Mucosa of stomach (tissue), 1 donor: ENCODE results near the gene ITFG1.
"Not testable (repeated sequence)": the region's sequence is repeated elsewhere in the genome, so short reads cannot be mapped to it uniquely, and the experiment has no call there.

Source experiments
- H3K27me3 ChIP-seq: one replicate; pipeline ENCODE4 v1.7.0; 2013; ENCODE audit warnings: mild to moderate bottlenecking, low read length; ENCODE audit not compliant: control insufficient read depth, insufficient read depth
- H3K36me3 ChIP-seq: one replicate; pipeline ENCODE4 v1.7.0; 2013; ENCODE audit warnings: low read length; ENCODE audit not compliant: control insufficient read depth, insufficient read depth
- H3K4me1 ChIP-seq: one replicate; pipeline ENCODE4 v1.7.0; 2013; ENCODE audit warnings: mild to moderate bottlenecking, low read length; ENCODE audit not compliant: control insufficient read depth, insufficient read depth
- H3K4me3 ChIP-seq: one replicate; pipeline ENCODE4 v1.7.0; 2013; ENCODE audit warnings: low read length
- H3K9ac ChIP-seq: one replicate; pipeline ENCODE4 v1.7.0; 2013; ENCODE audit warnings: mild to moderate bottlenecking, low read length, moderate library complexity
- H3K9me3 ChIP-seq: one replicate; pipeline ENCODE4 v1.7.0; 2013; ENCODE audit warnings: mild to moderate bottlenecking, low read length, moderate library complexity; ENCODE audit not compliant: control insufficient read depth
- donor health status: Pancreatic carcinoma.

The ITFG1 gene

GRCh38 chr16:47197536-47198179 lies 263.2 kb downstream of the ITFG1 start:
- Histone ChIP-seq H3K4me1 (no peaks in the 10 kb centered on the region), H3K36me3 (no peaks in the 10 kb centered on the region), H3K4me3 (no peak overlapping the region)

GRCh38 chr16:47196457-47196856 lies 264.4 kb downstream of the ITFG1 start:
- no peak overlapping the region for H3K9ac ChIP-seq
- H3K27me3 ChIP-seq = no peaks in the 10 kb centered on the region
- H3K4me3 ChIP-seq = no peak overlapping the region
- H3K9me3 ChIP-seq = no peaks in the 10 kb centered on the region
- H3K36me3 ChIP-seq = no peaks in the 10 kb centered on the region
- H3K4me1 ChIP-seq = no peaks in the 10 kb centered on the region

More at GRCh38 chr16:47197536-47198179, 263.2 kb downstream of the ITFG1 start:
- no peak overlapping the region for H3K9ac ChIP-seq
- no peaks in the 10 kb centered on the region for H3K27me3 ChIP-seq
- no peaks in the 10 kb centered on the region for H3K9me3 ChIP-seq

GRCh38 chr16:47182318-47182717 lies 278.5 kb downstream of the ITFG1 start:
- H3K36me3 ChIP-seq = no peaks in the 10 kb centered on the region
- H3K27me3 ChIP-seq = no peaks in the 10 kb centered on the region
- no peak overlapping the region for H3K9ac ChIP-seq
- no peak overlapping the region for H3K4me3 ChIP-seq
- H3K9me3 ChIP-seq = no peaks in the 10 kb centered on the region
- no peaks in the 10 kb centered on the region for H3K4me1 ChIP-seq

GRCh38 chr16:47181066-47181465 lies 279.8 kb downstream of the ITFG1 start:
- H3K4me3 ChIP-seq, H3K36me3 ChIP-seq, H3K27me3 ChIP-seq, H3K4me1 ChIP-seq, H3K9me3 ChIP-seq, H3K9ac ChIP-seq: not testable (repeated sequence)

- H3K36me3 ChIP-seq = no peaks in the 10 kb centered on the region
These were observed 280.8 kb downstream of the ITFG1 start for GRCh38 chr16:47180073-47180472.

GRCh38 chr16:47175152-47175551 lies 285.7 kb downstream of the ITFG1 start:
- no peaks in the 10 kb centered on the region for H3K36me3 ChIP-seq
- no peak overlapping the region for H3K9ac ChIP-seq
- H3K4me3 ChIP-seq = no peak overlapping the region
- H3K9me3 ChIP-seq = no peaks in the 10 kb centered on the region
- no peaks in the 10 kb centered on the region for H3K4me1 ChIP-seq
- H3K27me3 ChIP-seq = no peaks in the 10 kb centered on the region

More at GRCh38 chr16:47180073-47180472, 280.8 kb downstream of the ITFG1 start:
- H3K4me3 ChIP-seq = no peak overlapping the region
- H3K9me3 ChIP-seq = no peaks in the 10 kb centered on the region
- H3K27me3 ChIP-seq = no peaks in the 10 kb centered on the region
- no peak overlapping the region for H3K9ac ChIP-seq
- no peaks in the 10 kb centered on the region for H3K4me1 ChIP-seq

- Histone ChIP-seq H3K27me3 (no peaks in the 10 kb centered on the region), H3K9ac (no peak overlapping the region), H3K9me3 (no peaks in the 10 kb centered on the region), H3K4me3 (no peak overlapping the region), H3K4me1 (no peaks in the 10 kb centered on the region), H3K36me3 (no peaks in the 10 kb centered on the region)
These were observed 298.0 kb downstream of the ITFG1 start for GRCh38 chr16:47162670-47163420.

GRCh38 chr16:47161464-47161863 lies 299.4 kb downstream of the ITFG1 start:
- Histone ChIP-seq H3K4me3 (no peak overlapping the region), H3K9ac (no peak overlapping the region), H3K4me1 (no peaks in the 10 kb centered on the region), H3K9me3 (no peaks in the 10 kb centered on the region), H3K36me3 (no peaks in the 10 kb centered on the region), H3K27me3 (no peaks in the 10 kb centered on the region)

GRCh38 chr16:47160422-47160821 lies 300.4 kb downstream of the ITFG1 start:
- Histone ChIP-seq H3K4me1 (no peaks in the 10 kb centered on the region), H3K9me3 (no peaks in the 10 kb centered on the region), H3K4me3 (no peak overlapping the region), H3K27me3 (no peaks in the 10 kb centered on the region), H3K36me3 (no peaks in the 10 kb centered on the region), H3K9ac (no peak overlapping the region)

- H3K27me3 ChIP-seq = no peaks in the 10 kb centered on the region
- no peak overlapping the region for H3K4me3 ChIP-seq
- no peak overlapping the region for H3K9ac ChIP-seq
- no peaks in the 10 kb centered on the region for H3K4me1 ChIP-seq
- H3K9me3 ChIP-seq = no peaks in the 10 kb centered on the region
- no peaks in the 10 kb centered on the region for H3K36me3 ChIP-seq
These were observed 301.9 kb downstream of the ITFG1 start for GRCh38 chr16:47158992-47159391.

GRCh38 chr16:47156680-47157215 lies 304.1 kb downstream of the ITFG1 start:
- no peaks in the 10 kb centered on the region for H3K36me3 ChIP-seq

GRCh38 chr16:47152501-47152900 lies 308.4 kb downstream of the ITFG1 start:
- not testable (repeated sequence) for H3K27me3 ChIP-seq, H3K4me1 ChIP-seq, H3K9ac ChIP-seq, H3K9me3 ChIP-seq, H3K4me3 ChIP-seq, H3K36me3 ChIP-seq

More at GRCh38 chr16:47156680-47157215, 304.1 kb downstream of the ITFG1 start:
- Histone ChIP-seq H3K9ac (no peak overlapping the region), H3K9me3 (no peaks in the 10 kb centered on the region), H3K4me1 (no peaks in the 10 kb centered on the region), H3K4me3 (no peak overlapping the region), H3K27me3 (no peaks in the 10 kb centered on the region)
